SW480 (cell line): ENCODE data around the gene TMEM126B.
"Not testable (repeated sequence)": the region's sequence is repeated elsewhere in the genome, so short reads cannot be mapped to it uniquely, and the experiment has no call there.

Source experiments
- DNase-seq: peaks from one replicate; pipeline ENCODE4 v3.0.0-alpha.2; 2016; ENCODE audit warnings: low spot score

The TMEM126B gene

DNA sequence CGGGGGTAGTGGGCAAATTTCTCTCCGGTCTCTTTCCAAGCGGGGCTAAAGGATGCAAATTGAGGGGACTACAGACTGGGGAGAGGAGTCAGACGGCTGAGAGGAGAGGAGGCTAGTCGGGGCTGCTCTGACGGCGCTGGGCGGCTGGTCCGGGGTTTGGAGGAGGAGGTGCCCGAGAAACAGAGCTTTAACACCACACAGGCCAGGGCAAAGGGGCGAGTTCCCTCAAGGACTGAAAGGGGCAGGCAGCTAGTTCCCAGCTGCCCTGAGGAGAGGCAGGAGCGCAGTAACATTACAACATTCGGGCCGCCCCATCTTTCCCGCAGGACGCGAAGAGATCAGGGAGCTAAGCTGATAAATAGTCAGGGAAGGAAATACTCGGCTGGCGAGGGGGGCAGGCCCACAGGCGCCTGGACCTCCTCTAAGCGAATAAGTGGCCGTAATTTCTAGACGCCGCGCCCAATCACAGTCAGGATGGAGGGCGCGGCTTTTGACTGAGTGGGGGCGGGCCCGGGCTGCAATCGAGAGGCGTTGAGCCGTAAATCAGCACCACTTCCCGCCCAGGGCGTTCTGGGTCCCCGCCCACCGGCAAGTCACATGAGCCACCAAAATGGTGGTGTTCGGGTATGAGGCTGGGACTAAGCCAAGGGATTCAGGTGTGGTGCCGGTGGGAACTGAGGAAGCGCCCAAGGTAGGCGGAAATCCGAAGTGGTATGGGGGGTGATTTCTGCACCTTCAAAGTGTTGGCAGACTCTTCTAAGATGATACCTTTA is at the start of gene TMEM126B:
Gene TMEM126B (plus strand): TSS at position 596 of the 773 bp plus-strand sequence. CDS start 15 bp downstream, at position 611.
- peak; percentile 98 for DNase-seq

DNA sequence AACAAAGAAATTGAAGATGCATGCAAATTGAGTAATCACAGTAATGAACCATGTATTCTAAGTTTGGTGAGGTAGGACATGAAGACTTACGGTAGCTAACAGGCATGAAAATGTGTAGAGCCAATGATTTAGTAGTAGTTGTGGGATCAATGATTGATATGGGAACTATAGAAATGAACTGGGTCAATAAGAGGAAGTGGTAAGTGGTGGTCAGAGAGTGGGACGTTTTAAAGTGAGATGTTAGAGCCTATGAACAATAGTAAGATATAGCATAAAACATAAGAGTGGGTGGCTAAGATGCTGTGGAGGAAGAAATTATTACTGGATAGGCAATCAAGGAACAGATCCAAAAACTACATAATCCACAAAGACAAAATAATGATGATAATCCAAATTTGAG is 46.3 kb upstream of the TMEM126B start:
- no peak for DNase-seq

DNA sequence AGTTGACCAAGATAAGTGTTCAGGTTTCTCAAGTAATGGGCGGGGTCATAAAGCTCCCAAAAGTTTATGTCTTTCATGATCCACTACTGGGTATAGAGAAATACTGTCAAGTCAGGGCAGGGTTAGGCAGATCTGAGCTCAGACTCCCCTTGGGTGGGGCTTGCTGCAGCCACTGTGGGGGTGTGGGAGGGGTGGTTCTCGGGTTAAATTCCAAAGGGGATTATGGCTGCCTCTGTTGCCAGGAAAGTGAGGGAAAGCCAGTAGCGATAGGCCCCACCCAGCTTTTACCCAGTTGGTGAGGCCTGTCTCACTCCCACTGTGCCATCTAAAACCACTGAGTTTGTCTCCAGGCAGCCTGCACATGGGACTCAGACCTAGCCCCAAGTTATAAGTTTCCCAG is 39.0 kb upstream of the TMEM126B start:
- no peak for DNase-seq

GRCh38 chr11:85590848-85591483 is 37.4 kb upstream of the TMEM126B start:
- peak; percentile 32 for DNase-seq

DNA sequence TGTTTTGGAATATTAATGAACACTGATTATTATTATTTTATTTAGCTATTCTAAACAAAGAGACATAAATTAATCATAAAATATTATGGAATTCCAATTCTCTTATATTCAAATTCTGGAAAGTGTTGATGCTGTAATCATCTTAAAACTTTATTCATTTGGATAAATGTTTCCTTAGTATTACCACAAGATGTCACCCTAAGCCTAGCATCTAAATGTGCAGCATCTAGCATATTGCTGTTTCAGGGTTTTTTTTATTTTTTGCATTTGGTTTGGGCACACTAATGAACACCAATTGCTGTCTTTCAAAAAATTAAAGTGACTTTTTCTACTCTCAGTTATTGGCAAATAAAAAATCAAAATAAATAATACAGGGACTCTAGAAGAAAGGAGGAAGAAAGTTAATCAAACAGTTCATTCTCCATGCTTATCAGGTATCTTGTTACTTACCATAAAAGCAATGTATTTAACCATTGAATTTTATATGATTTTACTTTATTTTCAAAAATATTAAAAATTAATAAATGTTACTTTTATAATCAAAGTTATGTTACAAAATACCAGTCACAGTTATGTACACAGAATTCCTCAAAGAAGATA is 33.0 kb upstream of the TMEM126B start:
- peak; percentile 63 for DNase-seq

DNA sequence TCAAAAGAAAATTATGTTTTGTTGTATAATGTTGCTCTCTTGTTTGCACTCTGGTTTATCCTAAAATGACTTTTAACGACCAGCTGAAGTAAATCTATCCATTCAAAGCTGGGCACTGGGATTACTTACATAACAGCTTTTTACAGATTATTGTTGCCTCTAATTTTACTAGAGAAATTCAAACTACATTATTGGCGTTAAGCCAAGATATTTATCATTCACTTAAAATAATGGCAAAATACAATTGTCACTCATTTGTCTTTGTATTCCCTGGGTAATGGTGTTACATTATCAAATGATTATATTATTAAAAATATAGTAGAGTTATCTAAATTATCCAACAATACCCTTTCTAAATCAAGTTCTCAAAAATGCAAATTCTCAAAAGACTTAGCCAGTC is 31.5 kb upstream of the TMEM126B start:
- DNase-seq = no peak

GRCh38 chr11:85599083-85599482 is 29.3 kb upstream of the TMEM126B start:
- DNase-seq = no peak

GRCh38 chr11:85602526-85603213 is 25.7 kb upstream of the TMEM126B start:
- no peak for DNase-seq

GRCh38 chr11:85603220-85603619 is 25.2 kb upstream of the TMEM126B start:
- no peak for DNase-seq

- DNase-seq = not testable (repeated sequence)
Observed at GRCh38 chr11:85606237-85606636, 22.2 kb upstream of the TMEM126B start.

DNA sequence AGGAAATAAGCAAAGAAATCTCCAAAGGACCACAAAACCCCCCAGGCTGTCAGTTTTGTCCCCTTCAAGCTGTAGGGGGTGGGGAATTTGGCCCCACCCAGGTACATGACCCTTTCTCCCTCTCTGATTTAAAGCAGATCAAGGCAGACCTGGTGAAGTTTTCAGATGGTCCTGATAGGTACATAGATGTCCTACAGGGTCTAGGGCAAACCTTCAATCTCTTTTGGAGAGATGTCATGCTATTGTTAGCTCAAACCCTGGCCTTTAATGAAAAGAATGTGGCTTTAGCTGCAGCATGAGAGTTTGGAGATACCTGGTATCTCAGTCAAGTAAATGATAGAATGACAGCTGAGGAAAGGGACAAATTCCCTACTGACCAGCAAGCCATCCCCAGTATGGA is 19.8 kb upstream of the TMEM126B start:
- not testable (repeated sequence) for DNase-seq

DNA sequence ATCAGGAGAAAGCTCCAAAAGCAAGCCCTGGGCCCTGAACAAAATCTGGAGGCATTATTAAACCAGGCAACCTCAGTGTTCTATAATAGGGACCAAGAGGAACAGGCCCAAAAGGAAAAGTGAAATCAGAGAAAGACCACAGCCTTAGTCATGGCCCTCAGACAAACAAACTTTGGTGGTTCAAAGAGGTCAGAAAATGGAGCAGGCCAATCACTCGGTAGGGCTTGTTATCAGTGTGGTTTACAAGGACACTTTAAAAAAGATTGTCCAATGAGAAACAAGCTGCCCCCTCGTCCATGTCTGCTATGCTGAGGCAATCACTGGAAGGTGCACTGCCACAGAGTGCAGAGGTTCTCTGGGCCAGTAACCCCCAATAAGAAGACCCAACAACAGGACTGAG is 19.1 kb upstream of the TMEM126B start:
- DNase-seq = not testable (repeated sequence)

GRCh38 chr11:85611643-85612042 is 16.8 kb upstream of the TMEM126B start:
- not testable (repeated sequence) for DNase-seq

DNA sequence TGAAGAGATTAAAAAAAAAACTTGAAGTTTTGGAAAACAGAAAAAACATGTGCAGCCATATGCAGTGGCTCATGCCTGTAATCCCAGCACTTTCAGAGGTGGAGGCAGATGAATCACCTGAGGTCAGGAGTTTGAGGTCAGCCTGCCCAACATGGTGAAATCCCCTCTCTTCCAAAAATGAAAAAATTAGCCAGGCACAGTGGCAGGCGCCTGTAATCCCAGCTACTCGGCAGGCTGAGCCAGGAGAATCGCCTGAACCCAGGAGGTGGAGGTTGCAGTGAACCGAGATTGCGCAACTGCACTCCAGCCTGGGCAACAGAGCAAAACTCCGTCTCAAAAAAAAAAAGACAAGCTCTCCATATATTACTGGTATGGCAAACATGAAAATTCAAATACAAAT is 8.9 kb upstream of the TMEM126B start:
- DNase-seq = no peak

DNA sequence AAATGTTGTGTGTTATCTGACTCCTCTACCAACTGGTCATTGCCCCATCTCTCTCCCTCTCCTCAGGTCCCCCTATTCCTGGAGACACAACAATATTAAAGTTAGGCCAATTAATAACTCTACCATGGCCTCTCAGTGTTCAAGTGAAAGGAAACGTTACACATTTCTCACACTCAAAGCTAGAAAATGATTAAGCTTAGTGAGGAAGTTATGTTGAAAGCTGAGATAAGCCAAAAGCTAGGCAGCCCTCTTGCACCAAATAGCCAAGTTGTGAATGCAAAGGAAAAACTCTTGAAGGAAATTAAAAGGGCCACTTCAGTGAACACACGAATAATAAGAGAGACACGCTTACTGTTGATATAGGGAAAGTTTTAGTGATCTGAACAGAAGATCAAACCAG is 8.1 kb upstream of the TMEM126B start:
- no peak for DNase-seq

DNA sequence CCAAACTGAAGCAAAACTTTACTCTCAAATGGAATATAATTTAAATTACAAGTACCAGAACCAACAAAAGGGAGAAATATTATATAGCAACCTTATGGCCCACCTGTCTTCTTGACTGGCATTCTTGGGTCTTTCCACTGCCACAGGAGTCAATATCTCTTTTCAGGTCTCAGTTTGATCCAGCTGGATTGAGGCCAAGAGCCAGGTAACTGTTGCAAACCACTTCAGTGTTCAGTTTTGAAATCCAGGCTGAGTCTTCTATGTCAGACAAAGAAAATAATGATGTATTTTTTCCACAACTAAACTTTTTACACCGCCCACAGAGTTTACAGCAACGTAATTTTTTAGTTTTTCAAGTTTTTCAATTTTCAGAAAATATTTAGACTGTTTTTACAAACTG is 1.9 kb upstream of the TMEM126B start:
- no peak for DNase-seq

- peak; percentile 37 for DNase-seq
Observed at GRCh38 chr11:85627332-85627997, 928 bp upstream of the TMEM126B start, which contains the start of gene DLG2. Gene DLG2, minus strand, starts transcription at chr11:85627344.

DNA sequence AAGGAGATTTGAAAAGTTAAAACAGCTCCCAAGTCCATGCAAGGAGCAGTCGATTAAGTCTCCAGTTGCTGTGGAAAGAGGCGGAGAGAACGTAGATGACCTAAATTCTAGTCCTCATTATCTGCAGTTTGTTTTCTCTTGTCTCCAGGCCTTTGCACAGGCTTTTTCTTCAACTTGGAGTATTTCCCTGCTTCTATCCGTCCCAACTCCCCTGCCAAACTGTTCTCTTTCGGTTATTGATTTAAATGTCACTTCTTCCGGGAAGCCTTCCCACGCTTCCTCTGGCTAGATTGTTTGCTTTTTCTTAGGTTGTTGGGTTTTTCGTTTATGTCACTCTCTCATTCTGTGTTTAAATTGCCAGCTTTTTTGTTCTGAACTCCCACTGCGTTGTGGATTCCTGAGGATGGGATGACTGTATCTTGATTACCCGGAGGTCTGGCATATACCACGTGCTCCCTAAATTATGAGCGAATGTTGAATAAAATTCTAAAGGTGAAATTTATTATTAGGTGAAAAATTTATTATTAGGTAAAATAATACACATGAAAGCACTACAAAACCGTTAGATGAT is 463 bp downstream of the TMEM126B start:
- DNase-seq = peak; percentile 28

- no peak for DNase-seq
Observed at GRCh38 chr11:85634747-85635146, 6.4 kb downstream of the TMEM126B start.

- DNase-seq = no peak
Observed at GRCh38 chr11:85643191-85643614, 14.8 kb downstream of the TMEM126B start.

- no peak for DNase-seq
Observed at GRCh38 chr11:85647078-85647477, 18.7 kb downstream of the TMEM126B start.
